Activated CD8-positive, alpha-beta T cell treated with anti-CD3 and anti-CD28 coated beads, Interleukin-2, amount 10 ng/mL, durations not matched to agents 7 days and 5 days (primary cell): Measurements from ENCODE around the gene CFAP47. TPM values are rescaled to one million over a fixed set of nuclear protein-coding genes. Genes with fewer than 3 reads are reported as not detected.
A peak's percentile ranks its signal among the peaks of the same experiment; 100 is the strongest.
"Not testable (repeated sequence)": the region's sequence is repeated elsewhere in the genome, so short reads cannot be mapped to it uniquely, and the experiment has no call there.

Experiments used
- ATAC-seq: fragments of 150-1000 bp; cut with Tn5 transposase; one replicate; pipeline ENCODE4 v1.10.0; 2021; ENCODE audit warnings: moderate library complexity
- CTCF ChIA-PET: fragments of 350-600 bp; sonication (Branson Sonifier 250); formaldehyde crosslinking; loops from one replicate; lab custom pipeline; 2021; ENCODE audit warnings: antibody characterized with exemption; lab: Charles Lee
- POLR2A ChIA-PET: fragments of 350-600 bp; sonication (Branson Sonifier 250); formaldehyde crosslinking; loops from one replicate; lab custom pipeline; 2021; ENCODE audit warnings: antibody characterized with exemption; lab: Charles Lee
- DNase-seq: peaks from one replicate; pipeline ENCODE4 v3.0.0-alpha.2; 2020
- H3K27ac Mint-ChIP-seq: one replicate; pipeline ENCODE4 v1.8.0; 2021; ENCODE audit warnings: mild to moderate bottlenecking, mixed read lengths
- H3K27me3 Mint-ChIP-seq: one replicate; pipeline ENCODE4 v1.8.0; 2021; ENCODE audit warnings: low read depth, mixed read lengths
- H3K36me3 Mint-ChIP-seq: one replicate; pipeline ENCODE4 v1.8.0; 2021; ENCODE audit warnings: low read depth, mixed read lengths
- H3K4me1 Mint-ChIP-seq: one replicate; pipeline ENCODE4 v1.8.0; 2021; ENCODE audit warnings: low read depth, mixed read lengths
- H3K4me3 Mint-ChIP-seq: one replicate; pipeline ENCODE4 v1.8.0; 2021; ENCODE audit warnings: mild to moderate bottlenecking, mixed read lengths
- H3K9me3 Mint-ChIP-seq: one replicate; pipeline ENCODE4 v1.8.0; 2022; ENCODE audit warnings: mixed read lengths; ENCODE audit not compliant: insufficient read depth
- total RNA-seq, 2 experiments: library from RNA; stranded (reverse); gene quantifications; one replicate each; pipeline ENCODE4 v1.2.3, GENCODE V29; 2021

Gene CFAP47, protein sequence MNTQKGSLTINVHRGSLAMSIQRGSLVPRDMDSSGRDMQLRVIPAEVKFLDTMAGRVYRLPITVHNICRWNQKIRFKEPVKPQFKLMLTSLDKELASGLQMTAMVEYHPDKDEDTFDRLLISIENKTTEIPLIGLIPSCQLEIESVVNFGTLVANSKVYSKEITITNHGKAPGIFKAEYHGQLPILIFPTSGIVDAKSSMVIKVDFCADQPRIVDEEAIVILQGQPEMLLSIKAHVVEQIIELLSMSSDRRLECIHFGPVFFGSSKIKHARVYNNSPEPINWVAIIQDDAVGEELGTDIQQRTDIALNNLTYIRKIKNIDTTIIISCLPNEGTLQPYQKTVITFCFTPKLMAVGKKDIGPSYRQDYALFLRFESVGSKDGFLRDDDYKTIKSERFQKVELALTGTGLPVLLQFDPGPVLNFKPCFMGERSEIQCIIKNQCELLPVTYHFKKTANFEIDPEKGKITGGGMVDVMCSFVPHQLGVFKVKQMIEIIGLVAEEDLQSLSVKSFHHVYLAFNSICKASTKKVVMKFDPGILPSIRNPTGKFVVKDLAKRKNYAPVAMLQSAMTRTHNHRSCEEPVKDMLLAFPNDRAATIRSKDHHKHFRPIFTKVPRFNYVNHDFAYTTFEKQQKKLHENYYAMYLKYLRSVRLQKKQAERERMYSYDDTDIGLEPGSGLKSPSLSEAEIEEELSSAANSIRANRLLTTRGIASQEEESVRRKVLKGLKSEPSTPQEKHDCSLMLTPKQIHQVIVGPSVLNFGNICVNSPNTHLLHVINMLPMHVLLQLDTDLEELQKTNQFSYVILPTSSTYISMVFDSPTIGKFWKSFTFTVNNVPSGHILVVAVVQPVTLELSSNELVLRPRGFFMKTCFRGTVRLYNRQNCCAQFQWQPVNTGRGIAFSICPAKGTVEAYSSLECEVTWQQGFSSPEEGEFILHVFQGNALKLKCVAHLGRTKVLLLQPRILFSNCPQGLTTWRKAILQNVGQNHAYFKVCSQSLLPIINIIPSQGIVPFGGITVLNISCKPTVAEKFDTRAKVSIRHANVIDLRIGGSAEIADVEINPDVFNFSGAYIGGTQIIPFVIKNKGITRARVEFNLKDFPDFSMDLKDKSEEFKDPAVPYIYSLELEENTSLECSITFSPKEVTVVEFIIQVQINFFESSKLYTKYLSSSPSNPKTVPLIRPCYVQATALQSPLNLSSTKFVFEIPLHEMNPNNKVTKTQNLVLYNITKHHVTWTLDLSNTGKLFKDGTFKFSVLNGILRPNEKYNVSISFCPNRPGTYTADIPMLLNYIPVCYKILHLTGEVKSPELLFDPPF (N-terminal part only)
- not detected for total RNA-seq

DNA sequence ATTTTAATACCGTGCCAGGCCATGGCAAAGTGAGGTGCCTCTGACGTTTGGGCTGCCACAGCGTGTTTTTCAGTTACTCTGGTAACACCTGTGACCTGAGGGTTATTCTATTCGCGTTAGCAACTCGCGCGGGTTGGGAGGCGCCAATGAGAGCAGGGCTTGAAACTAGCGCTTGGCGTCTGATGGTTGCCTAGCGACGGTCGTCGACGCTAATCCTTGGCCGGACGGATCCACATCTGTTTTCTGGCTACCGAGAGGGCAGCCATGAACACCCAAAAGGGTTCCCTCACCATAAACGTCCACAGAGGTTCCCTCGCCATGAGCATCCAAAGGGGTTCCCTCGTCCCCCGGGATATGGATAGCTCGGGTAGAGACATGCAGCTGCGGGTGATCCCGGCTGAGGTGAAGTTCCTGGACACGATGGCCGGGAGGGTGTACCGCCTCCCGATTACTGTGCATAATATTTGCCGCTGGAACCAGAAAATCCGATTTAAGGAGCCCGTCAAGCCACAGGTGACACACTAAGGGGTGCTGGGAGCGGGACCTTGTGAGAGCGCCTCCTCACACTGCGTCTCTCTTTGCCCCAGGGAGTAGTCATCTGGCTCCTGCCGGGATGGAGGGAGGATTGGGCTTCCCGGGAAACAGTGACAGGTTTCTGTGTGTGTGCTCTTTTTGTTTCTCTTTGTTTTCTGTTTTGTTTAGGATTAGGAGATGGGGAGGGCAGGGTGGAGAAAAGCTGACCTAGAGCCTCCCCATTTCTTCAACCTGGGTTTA lies at the start of gene CFAP47:
CFAP47 (plus strand) TSS at position 199 of the 774 bp plus-strand sequence; CDS start at position 265, 66 bp downstream.
- ATAC-seq, result no peak
- Mint-ChIP-seq H3K36me3 (no peaks in the 10 kb centered on the region), H3K27ac (no peak within 1 kb of the TSS), H3K9me3 (no peaks in the 10 kb centered on the region), H3K27me3 (no peaks in the 10 kb centered on the region), H3K4me3 (no peak within 1 kb of the TSS), H3K4me1 (no peaks in the 10 kb centered on the region)
- ChIA-PET CTCF (no interaction called here), POLR2A (no interaction called here)
- no peak for DNase-seq

GRCh38 chrX:35880601-35881000 lies 38.9 kb upstream of the CFAP47 start:
- no peak for ATAC-seq
- H3K27me3 Mint-ChIP-seq, result no peaks in the 10 kb centered on the region
- POLR2A ChIA-PET, result no interaction called here

DNA sequence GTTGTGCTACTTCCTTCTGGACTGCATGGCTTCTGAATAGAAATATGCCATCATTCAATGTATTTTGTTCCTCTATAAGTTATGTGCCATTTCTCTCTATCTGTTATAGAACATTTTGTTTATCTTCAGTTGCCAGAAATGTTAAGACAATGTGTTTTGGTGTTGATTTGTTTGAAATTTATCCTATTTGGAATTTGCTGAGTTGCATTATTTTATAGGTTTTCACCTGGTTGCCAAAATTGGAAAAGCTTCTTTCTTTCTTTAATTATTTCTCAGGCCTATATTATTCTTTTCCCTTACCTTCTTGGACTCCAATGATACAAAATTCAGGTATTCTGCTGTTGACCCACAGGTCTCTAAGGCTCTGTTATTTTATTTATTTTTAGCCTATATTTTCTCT lies 33.4 kb upstream of the CFAP47 start:
- H3K36me3 Mint-ChIP-seq, result no peaks in the 10 kb centered on the region
- POLR2A ChIA-PET, result no interaction called here
- H3K27ac Mint-ChIP-seq, result no peak overlapping the region
- H3K4me3 Mint-ChIP-seq, result no peak overlapping the region
- no peaks in the 10 kb centered on the region for H3K4me1 Mint-ChIP-seq
- no peaks in the 10 kb centered on the region for H3K27me3 Mint-ChIP-seq
- DNase-seq (no peak), ATAC-seq (no peak)
- no peaks in the 10 kb centered on the region for H3K9me3 Mint-ChIP-seq
- CTCF ChIA-PET, result no interaction called here

More at GRCh38 chrX:35880601-35881000, 38.9 kb upstream of the CFAP47 start:
- CTCF ChIA-PET, result no interaction called here
- DNase-seq, result no peak
- H3K4me3 Mint-ChIP-seq, result no peak overlapping the region
- H3K4me1 Mint-ChIP-seq, result no peaks in the 10 kb centered on the region
- H3K36me3 Mint-ChIP-seq, result no peaks in the 10 kb centered on the region
- H3K27ac Mint-ChIP-seq, result no peak overlapping the region
- H3K9me3 Mint-ChIP-seq, result no peaks in the 10 kb centered on the region

- ChIA-PET CTCF (no interaction called here), POLR2A (no interaction called here)
- no peak for ATAC-seq
- Mint-ChIP-seq H3K27ac (no peak overlapping the region), H3K36me3 (no peaks in the 10 kb centered on the region), H3K4me3 (no peak overlapping the region), H3K27me3 (no peaks in the 10 kb centered on the region), H3K4me1 (no peaks in the 10 kb centered on the region), H3K9me3 (no peaks in the 10 kb centered on the region)
- peak; percentile 20 for DNase-seq
Observed at GRCh38 chrX:35890699-35891098, 28.8 kb upstream of the CFAP47 start.

GRCh38 chrX:35986816-35987215 lies 67.3 kb downstream of the CFAP47 start:
- CTCF ChIA-PET, H3K36me3 Mint-ChIP-seq, ATAC-seq, POLR2A ChIA-PET, DNase-seq, H3K4me1 Mint-ChIP-seq, H3K27me3 Mint-ChIP-seq, H3K4me3 Mint-ChIP-seq, H3K27ac Mint-ChIP-seq, H3K9me3 Mint-ChIP-seq: not testable (repeated sequence)

DNA sequence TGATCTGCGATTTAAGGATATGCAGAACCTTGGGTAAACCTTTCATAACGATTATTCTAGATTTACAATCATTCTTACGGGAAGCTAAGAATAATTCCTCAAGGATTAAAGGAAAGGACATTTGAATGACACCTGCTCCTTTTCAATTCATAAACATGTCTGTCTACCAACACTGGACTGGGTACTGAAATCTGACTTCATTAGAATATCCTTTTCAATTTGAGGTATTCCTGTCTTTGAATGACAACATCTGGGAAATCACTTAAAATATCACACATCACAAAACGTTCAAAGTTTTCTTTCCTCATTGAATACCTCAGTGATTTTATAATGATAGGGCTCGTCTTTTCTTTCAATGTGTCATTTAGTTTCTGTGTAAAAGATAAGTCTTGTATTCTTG lies 87.7 kb downstream of the CFAP47 start:
- Mint-ChIP-seq H3K27ac (no peak overlapping the region), H3K4me1 (no peaks in the 10 kb centered on the region), H3K4me3 (no peak overlapping the region), H3K36me3 (no peaks in the 10 kb centered on the region), H3K27me3 (no peaks in the 10 kb centered on the region), H3K9me3 (no peaks in the 10 kb centered on the region)
- ATAC-seq (no peak), DNase-seq (no peak)
- ChIA-PET CTCF (no interaction called here), POLR2A (no interaction called here)

- ATAC-seq, result no peak
- no peaks in the 10 kb centered on the region for H3K36me3 Mint-ChIP-seq
- POLR2A ChIA-PET, result no interaction called here
- CTCF ChIA-PET, result no interaction called here
- peaks cover 3% of the 10 kb centered on the region for H3K9me3 Mint-ChIP-seq
- no peak for DNase-seq
- no peak overlapping the region for H3K27ac Mint-ChIP-seq
- no peaks in the 10 kb centered on the region for H3K27me3 Mint-ChIP-seq
- no peaks in the 10 kb centered on the region for H3K4me1 Mint-ChIP-seq
- H3K4me3 Mint-ChIP-seq, result no peak overlapping the region
Observed at GRCh38 chrX:36019125-36019524, 99.6 kb downstream of the CFAP47 start.

DNA sequence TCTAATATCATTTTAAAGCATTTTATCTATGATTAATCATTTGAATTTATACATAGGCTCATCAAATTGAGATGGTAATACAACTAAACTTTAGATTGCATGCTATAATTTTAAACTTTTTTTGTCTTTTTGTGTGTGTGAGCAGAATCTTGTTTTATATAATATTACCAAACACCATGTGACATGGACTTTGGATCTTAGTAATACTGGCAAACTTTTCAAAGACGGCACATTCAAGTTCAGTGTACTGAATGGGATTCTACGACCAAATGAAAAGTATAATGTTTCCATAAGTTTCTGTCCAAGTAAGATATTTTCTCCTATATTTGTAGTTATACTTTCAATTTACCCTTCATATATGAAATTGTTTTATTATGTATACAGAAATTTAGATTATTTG lies 116.0 kb downstream of the CFAP47 start:
- Mint-ChIP-seq H3K9me3 (no peaks in the 10 kb centered on the region), H3K27ac (no peak overlapping the region), H3K27me3 (no peaks in the 10 kb centered on the region), H3K4me1 (no peaks in the 10 kb centered on the region), H3K4me3 (no peak overlapping the region), H3K36me3 (no peaks in the 10 kb centered on the region)
- no peak for DNase-seq
- POLR2A ChIA-PET, result no interaction called here
- CTCF ChIA-PET, result no interaction called here
- ATAC-seq, result no peak

DNA sequence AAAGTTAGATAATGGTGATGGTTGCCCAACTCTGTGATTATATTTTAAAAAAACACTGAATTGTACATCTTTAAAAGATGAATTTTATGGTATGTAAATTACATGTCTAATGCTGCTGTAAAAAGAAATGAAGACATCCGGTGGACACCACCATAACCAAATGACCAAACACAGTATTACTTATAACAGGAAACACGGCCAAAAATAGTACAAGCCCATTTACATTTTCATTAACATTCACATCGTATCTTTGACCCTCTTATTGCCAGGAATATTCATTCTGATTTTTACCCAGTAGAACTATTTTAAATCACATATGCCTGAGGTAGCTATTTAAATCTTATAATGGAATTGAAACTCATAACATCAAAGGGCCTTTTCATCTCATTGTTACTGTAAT lies 143.2 kb downstream of the CFAP47 start:
- no peak overlapping the region for H3K4me3 Mint-ChIP-seq
- no peak overlapping the region for H3K27ac Mint-ChIP-seq
- no peak for DNase-seq
- ChIA-PET POLR2A (no interaction called here), CTCF (no interaction called here)
- no peaks in the 10 kb centered on the region for H3K4me1 Mint-ChIP-seq
- ATAC-seq, result no peak
- H3K36me3 Mint-ChIP-seq, result no peaks in the 10 kb centered on the region
- no peaks in the 10 kb centered on the region for H3K27me3 Mint-ChIP-seq
- H3K9me3 Mint-ChIP-seq, result no peaks in the 10 kb centered on the region

DNA sequence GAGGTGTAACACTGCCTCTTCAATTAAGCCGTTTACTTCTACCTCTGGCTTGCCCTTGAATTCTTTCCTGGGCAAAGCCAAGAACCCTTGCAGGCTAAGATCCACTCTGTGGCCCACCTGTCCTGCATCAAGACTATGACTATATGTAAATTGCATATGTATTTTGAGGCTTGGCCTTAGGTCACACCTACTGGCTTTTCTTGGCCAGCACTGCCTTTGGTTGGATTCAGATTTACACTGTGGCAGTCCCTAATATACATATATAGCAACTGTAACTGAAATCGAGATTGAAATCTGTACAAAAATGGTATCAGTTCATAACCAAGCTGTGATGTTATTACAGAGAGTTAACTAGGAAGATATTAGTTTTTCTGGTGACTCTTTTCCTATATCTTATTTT lies 151.5 kb downstream of the CFAP47 start:
- no peaks in the 10 kb centered on the region for H3K4me1 Mint-ChIP-seq
- H3K27ac Mint-ChIP-seq, result no peak overlapping the region
- POLR2A ChIA-PET, result no interaction called here
- CTCF ChIA-PET, result no interaction called here
- ATAC-seq (no peak), DNase-seq (no peak)
- H3K27me3 Mint-ChIP-seq, result no peaks in the 10 kb centered on the region
- H3K36me3 Mint-ChIP-seq, result no peaks in the 10 kb centered on the region
- H3K9me3 Mint-ChIP-seq, result no peaks in the 10 kb centered on the region
- no peak overlapping the region for H3K4me3 Mint-ChIP-seq

GRCh38 chrX:36075009-36075408 lies 155.5 kb downstream of the CFAP47 start:
- H3K4me3 Mint-ChIP-seq, H3K27me3 Mint-ChIP-seq, H3K36me3 Mint-ChIP-seq, ATAC-seq, POLR2A ChIA-PET, H3K9me3 Mint-ChIP-seq, CTCF ChIA-PET, DNase-seq, H3K27ac Mint-ChIP-seq, H3K4me1 Mint-ChIP-seq: not testable (repeated sequence)
